ENCODE results near the gene CHAC1. TPM values are rescaled to one million over a fixed set of nuclear protein-coding genes. Genes with fewer than 3 reads are reported as not detected.

Gene CHAC1, protein sequence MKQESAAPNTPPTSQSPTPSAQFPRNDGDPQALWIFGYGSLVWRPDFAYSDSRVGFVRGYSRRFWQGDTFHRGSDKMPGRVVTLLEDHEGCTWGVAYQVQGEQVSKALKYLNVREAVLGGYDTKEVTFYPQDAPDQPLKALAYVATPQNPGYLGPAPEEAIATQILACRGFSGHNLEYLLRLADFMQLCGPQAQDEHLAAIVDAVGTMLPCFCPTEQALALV
- 10 to 100 TPM; 43.9 to 45.8 TPM for total RNA-seq

DNA sequence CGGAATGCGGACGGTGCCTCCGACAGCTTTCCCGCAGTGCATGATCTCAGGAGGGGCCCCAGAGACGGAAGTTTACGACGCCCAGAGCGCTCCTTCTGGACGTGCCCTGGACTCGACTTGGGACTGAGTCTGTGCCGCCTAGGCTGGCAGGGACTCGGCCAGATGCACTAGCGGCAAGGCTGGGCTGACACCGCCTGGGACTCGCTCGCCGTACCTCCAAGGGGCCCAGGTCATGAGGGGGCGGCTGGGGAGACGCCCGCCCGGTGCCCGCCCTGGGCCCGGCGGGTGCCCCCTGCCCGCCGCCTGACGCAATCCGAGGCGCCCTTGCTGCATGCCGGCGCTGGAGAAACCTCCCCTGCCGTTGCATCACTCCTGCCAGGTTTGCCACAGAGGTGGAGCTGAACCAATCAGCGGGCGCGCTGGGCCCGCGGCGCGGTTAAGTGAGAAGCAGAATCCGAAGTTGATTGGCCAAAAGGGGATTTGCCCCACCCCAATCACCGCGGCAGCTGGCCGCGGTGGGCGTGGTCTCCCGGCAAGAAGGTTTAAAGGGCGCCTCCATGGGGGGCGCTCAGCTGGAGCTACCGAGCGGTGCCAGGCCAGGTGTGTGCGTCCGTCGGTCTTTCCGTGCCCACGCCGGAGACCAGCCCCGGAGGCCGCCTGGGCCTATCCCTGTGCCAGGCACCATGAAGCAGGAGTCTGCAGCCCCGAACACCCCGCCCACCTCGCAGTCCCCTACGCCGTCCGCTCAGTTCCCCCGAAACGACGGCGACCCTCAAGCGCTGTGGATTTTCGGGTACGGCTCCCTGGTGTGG is at the start of gene CHAC1:
CHAC1 (plus strand) TSS at position 571 of the 812 bp plus-strand sequence; CDS start at position 684, 113 bp downstream.
- Mint-ChIP-seq H3K36me3 (peaks cover 33% of the 10 kb centered on the region), H3K27me3 (peaks cover 3% of the 10 kb centered on the region), H3K4me1 (peaks cover 41% of the 10 kb centered on the region), H3K4me3 (peak within 1 kb of the TSS; percentile 94), H3K27ac (peak within 1 kb of the TSS; percentile 97), H3K9me3 (no peaks in the 10 kb centered on the region)
- DNase-seq = peak; percentile 98

DNA sequence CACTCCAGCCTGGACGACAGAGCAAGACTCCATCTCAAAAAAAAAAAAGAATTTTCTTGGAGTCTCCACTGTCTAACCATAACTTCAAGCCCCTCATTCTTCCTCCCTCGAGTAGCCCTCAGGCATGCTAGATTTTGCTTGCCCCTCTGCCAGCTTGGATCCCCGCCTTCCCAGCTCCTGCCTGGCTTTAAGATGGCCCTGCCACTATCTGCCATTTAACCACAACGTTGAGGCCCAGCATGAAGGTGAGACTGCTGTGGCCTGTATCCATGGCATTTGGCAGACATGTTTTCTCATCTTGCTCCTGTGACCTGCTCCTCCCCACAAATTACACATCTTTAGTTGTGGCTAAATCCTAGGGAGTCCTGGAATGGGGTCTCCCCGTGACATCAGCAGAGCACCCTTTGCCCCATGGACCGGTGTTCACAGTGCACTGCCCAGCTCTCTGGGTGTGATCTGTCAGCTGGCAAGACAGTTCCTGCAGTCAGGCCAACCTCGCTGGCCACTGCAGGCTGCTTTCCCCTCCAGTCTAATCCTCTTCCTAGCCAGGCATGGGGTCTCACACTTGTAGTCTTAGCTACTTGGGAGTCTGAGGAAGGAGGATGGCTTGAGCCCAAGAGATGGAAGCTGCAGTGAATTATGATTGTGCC is 48.6 kb upstream of the CHAC1 start:
- Mint-ChIP-seq H3K27ac (no peak overlapping the region), H3K4me3 (no peak overlapping the region), H3K4me1 (peaks cover 25% of the 10 kb centered on the region), H3K27me3 (no peaks in the 10 kb centered on the region), H3K36me3 (peaks cover 10% of the 10 kb centered on the region), H3K9me3 (no peaks in the 10 kb centered on the region)
- DNase-seq = no peak

DNA sequence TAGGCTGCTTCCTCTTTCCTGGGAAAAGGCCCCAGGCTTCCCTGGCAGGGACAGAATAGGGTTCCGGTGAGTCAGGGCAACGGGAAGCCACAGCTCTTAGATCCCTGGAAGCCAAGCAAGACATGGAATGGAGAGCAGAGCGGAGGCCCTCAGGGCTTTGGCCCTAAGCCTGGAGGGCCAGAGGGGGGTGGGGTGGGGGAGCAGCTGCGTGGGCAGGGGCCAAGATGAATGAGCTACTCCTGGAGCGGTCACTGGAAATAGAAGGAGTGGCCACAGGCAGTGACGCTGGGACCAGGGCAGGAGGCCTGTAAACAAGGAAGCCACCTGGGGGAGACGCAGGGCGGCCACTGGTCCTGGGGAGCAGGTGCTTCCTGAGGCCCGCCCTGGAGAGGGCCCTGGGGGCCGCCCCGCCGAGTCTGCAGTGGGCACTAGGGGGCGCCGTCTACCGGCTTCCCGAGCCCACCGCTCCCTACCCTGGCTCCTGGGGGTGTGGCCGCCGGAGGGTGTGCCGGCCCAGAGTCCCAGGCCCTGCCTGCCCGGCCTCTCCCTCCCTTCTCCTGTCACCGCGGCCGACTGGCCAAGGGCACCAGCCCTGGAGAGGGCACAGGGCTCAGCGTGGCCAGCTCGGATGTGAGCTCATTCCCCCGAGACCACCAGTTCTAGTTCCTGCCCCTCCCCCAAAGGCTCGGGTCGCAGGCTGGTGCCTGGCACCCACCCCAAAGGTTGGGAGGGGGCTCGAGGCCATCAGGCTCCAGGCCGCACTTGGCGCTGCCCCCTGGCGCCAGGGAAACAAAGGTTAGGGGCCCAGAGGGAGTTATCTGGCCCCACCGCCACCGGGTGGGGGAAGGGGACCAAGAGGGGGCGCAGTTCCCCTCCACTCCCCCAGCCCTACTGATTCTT is 46.9 kb upstream of the CHAC1 start:
- no peaks in the 10 kb centered on the region for H3K9me3 Mint-ChIP-seq
- peak overlapping the region; percentile 79 for H3K4me3 Mint-ChIP-seq
- H3K27me3 Mint-ChIP-seq = no peaks in the 10 kb centered on the region
- peak overlapping the region; percentile 87 for H3K27ac Mint-ChIP-seq
- H3K4me1 Mint-ChIP-seq = peaks cover 27% of the 10 kb centered on the region
- peak; percentile 89 for DNase-seq
- peaks cover 7% of the 10 kb centered on the region for H3K36me3 Mint-ChIP-seq

DNA sequence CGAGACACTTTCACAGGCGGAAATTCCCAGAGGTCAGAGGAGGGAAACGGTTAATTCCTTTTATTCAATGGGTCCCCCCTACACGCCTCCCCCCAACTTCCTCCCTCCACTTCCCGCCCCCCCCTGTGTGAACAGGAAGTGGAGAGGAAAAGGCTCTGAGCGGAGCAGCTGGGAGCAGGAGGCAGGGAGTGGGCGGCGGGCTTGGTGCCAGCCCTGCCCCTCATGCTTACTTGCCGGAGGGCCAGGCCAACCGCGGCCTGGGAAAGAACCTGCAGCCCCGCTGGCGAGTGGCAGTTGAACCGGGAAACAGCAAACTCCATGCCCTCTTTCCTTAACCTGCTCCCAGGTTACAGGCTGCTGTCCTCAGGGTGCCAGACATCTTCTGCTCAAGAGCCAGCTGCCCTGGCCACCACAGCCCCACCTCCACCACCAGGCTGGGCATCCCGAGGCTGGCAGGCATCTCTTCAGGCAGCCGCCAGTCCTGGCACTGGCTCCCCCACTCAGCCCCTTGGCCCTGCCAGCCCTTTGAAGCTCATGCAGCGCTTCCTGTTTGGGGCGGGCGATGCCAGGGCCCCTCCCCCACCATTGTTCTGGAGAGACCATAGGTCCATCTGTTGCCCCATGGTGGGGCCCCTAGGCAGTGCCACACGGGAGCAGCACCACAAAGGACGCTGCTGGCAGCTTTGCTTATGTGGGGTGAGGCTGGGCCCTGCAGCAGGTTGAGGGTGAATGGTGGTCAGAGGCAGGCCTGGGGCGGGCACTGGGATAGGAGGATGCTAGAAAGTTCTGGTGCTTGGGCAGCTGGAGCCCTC is 46.1 kb upstream of the CHAC1 start:
- Mint-ChIP-seq H3K27me3 (no peaks in the 10 kb centered on the region), H3K36me3 (peaks cover 7% of the 10 kb centered on the region), H3K4me3 (peak overlapping the region; percentile 79), H3K9me3 (no peaks in the 10 kb centered on the region), H3K27ac (peak overlapping the region; percentile 87), H3K4me1 (peaks cover 27% of the 10 kb centered on the region)
- DNase-seq = peak; percentile 58

DNA sequence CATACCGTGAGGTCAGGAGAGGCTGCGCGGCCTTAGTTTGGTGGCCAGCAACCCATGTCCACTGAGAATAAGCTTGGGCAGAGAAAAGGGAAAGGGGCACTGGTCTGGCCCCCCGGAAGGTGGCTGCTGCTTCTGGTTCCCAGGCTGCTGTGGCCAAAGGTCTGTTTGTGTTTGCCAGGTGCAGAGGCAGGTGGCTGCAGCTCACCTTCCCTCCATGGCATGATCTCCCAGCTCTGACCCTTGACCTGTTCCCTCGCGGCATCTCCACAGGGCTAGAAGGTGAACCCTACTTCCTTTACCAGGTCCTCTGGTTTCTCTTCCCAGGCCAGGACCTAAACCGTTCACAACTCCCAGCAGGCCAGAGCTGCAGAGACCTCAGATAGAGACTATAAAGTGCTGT is 45.2 kb upstream of the CHAC1 start:
- no peaks in the 10 kb centered on the region for H3K27me3 Mint-ChIP-seq
- H3K9me3 Mint-ChIP-seq = no peaks in the 10 kb centered on the region
- peaks cover 21% of the 10 kb centered on the region for H3K4me1 Mint-ChIP-seq
- peaks cover 5% of the 10 kb centered on the region for H3K36me3 Mint-ChIP-seq
- peak overlapping the region; percentile 7 for H3K27ac Mint-ChIP-seq
- H3K4me3 Mint-ChIP-seq = no peak overlapping the region
- DNase-seq = no peak

DNA sequence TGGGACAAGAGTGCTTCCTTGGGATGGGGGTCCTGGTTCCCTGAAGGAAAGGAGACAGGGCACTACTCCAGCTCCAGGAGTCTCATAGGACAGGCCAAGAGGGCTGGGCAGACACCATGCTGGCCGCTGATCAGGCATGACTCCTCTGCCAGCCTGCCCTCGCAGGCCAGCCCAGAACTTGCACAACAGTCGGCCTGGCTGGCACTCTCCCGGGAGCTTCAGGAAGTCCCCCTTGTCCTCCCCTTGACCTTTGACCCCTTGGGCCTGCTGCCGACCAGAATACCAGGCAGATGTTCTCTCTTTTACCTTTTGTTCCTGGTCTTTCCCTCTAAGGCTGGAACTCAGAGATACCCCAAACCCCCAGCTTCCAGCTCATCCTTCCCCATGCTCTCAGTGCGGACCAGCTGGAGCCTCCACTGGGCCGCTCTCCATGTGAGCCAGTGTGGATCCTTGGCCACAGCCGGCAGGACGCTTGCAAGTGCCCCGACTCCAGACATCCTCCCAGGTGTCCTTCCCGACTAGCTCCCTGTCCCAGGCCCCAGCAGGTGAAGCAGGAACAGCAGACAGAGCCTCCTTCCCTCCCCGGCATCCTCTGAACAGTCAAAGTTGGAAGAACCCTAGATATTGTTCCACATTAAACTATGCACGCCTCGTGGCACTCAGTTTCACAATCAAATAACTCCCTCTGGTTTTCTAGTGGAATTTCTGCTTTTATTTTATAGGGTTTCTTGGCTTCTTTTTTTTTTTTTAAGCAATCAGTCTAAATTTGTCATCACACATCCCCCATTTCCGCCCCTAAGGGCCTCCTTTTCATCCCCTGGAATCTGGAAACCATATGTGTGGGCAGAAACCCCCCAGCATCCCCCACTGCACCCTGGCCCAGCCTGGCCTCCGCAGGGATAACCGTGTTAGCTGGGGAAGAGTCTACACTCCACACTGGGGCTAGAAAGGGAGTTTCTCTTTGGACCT is 43.3 kb upstream of the CHAC1 start:
- H3K36me3 Mint-ChIP-seq = no peaks in the 10 kb centered on the region
- H3K4me3 Mint-ChIP-seq = no peak overlapping the region
- peaks cover 12% of the 10 kb centered on the region for H3K4me1 Mint-ChIP-seq
- no peaks in the 10 kb centered on the region for H3K9me3 Mint-ChIP-seq
- no peaks in the 10 kb centered on the region for H3K27me3 Mint-ChIP-seq
- no peak overlapping the region for H3K27ac Mint-ChIP-seq
- DNase-seq = no peak

DNA sequence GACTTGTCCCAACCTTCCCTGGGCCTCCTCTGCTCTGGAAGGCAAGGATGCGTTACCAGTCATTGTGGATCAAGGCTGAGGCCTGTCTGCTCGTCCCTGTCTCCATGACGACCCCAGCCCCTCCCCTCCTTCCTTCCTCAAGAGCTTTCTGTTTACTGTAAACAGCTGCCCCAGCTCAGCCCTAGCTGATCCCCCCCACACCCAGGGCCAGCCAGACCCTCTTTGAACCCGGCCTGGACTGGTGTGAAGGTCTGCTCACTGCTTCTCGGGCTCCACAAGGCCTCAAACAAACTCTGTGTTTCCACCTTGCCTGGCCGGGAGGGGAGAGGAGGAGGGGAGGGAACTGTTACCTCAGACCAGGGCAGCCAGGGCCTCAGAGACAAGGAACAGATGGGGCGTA is 42.1 kb upstream of the CHAC1 start:
- Mint-ChIP-seq H3K27me3 (no peaks in the 10 kb centered on the region), H3K36me3 (no peaks in the 10 kb centered on the region), H3K4me1 (peaks cover 12% of the 10 kb centered on the region), H3K9me3 (no peaks in the 10 kb centered on the region), H3K27ac (no peak overlapping the region), H3K4me3 (no peak overlapping the region)
- DNase-seq = no peak

DNA sequence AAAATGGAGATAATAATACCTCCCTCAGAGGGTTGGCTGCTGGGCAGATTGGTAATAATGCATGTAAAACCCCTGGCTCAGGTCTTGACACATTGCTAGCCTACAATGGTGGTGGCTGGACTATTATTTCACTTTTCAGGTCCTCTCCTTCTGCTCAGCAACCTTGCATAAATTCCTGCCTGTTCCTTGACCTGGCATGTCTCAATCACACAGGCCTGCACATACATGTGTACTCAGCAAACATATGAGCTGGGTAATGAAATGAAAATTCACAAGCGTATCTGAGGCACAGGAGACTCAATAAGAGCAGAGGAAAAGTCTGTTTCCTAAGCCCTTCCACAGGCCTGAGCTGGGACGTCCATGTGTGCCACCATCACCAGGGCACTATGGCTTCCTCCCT is 41.6 kb upstream of the CHAC1 start:
- no peak for DNase-seq
- Mint-ChIP-seq H3K4me1 (peaks cover 12% of the 10 kb centered on the region), H3K9me3 (no peaks in the 10 kb centered on the region), H3K27me3 (no peaks in the 10 kb centered on the region), H3K4me3 (no peak overlapping the region), H3K36me3 (no peaks in the 10 kb centered on the region), H3K27ac (no peak overlapping the region)

DNA sequence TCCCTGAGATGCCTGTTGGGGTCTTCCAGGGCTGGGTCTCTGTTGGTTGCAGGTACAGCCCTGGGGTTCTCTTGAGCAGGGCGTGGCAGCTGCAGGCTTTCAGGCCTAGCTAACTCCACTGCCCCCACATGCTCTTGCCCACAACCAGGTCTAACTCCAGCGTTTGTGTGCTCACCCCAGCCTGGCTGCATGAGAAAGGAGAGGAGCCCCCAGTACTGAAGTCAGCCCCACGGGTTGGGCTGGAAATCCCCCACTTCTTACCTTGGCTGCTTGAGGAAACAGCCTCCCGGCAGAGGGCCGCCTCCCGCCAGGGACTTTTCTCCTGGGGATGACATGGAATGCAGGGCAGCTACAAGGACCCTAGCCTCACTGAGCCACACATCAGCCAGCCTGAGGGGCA is 40.8 kb upstream of the CHAC1 start:
- H3K27me3 Mint-ChIP-seq = no peaks in the 10 kb centered on the region
- H3K36me3 Mint-ChIP-seq = no peaks in the 10 kb centered on the region
- H3K4me1 Mint-ChIP-seq = peaks cover 8% of the 10 kb centered on the region
- H3K9me3 Mint-ChIP-seq = no peaks in the 10 kb centered on the region
- H3K27ac Mint-ChIP-seq = no peak overlapping the region
- H3K4me3 Mint-ChIP-seq = no peak overlapping the region
- DNase-seq = no peak

DNA sequence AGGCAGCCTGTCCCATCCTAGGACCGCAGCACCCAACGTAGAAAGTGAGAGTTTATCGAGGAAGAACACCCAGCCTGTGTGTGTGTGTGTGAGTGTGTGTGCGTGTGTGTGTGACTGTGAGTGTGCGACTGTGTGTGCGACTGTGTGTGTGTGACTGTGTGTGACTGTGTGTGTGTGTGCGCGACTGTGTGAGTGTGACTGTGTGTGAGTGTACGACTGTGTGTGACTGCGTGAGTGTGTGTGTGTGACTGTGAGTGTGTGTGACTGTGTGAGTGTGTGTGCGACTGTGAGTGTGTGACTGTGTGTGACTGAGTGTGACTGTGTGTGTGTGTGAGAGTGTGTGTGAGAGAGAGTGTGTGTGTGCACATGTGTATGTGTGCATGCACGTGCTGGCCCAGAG is 39.3 kb upstream of the CHAC1 start:
- Mint-ChIP-seq H3K27ac (no peak overlapping the region), H3K36me3 (no peaks in the 10 kb centered on the region), H3K4me1 (peaks cover 4% of the 10 kb centered on the region), H3K9me3 (no peaks in the 10 kb centered on the region), H3K4me3 (no peak overlapping the region), H3K27me3 (no peaks in the 10 kb centered on the region)
- DNase-seq = no peak

DNA sequence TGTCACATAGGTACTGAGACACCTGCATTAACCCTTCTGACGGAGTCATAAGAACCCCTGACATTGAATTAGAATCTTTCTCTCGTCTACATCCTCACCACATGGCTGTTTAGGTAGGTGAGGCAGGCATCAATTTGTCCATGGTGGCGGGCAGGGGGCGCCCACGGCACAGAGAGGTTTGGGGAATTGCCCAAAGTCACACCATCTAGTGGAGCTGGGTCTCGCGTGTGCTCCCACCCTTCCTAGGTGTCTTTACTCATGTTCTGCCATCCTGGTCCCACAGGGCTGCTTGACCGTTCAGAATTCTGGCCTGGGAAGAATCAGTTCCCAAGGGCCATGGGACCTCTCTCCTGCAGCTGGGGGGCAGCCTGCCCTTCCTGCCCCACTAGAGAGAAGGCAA is 38.8 kb upstream of the CHAC1 start:
- H3K36me3 Mint-ChIP-seq = no peaks in the 10 kb centered on the region
- H3K4me3 Mint-ChIP-seq = no peak overlapping the region
- no peak for DNase-seq
- H3K27me3 Mint-ChIP-seq = no peaks in the 10 kb centered on the region
- H3K9me3 Mint-ChIP-seq = no peaks in the 10 kb centered on the region
- H3K4me1 Mint-ChIP-seq = peaks cover 4% of the 10 kb centered on the region
- no peak overlapping the region for H3K27ac Mint-ChIP-seq

DNA sequence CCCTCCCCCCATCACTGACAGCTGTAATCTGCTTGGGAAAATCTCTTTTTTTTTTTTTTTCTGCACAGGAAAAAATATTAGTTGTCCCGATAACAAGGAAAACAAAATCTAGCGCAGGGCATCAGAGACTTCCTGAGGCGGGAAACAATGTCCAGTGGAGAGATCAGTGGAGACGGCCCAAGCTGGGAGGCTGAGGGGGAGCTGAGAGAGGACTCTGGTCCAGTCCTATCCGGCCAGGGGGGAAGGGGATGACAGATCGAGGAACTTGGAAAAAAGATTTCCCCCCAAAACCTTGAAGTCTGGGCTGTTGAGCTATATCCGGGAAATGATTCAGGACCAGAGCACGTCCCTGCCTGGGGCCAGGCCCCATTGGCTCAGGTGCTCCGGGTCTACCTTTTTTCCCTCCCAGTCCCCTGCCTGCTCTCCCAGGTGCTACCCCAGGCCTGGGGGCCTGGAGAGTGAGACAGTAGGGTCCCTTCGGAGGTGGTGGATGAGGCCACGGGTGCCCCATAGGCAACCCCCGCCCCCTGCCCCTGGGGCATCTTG is 38.1 kb upstream of the CHAC1 start:
- Mint-ChIP-seq H3K27me3 (no peaks in the 10 kb centered on the region), H3K27ac (no peak overlapping the region), H3K4me3 (no peak overlapping the region), H3K4me1 (peaks cover 2% of the 10 kb centered on the region), H3K9me3 (no peaks in the 10 kb centered on the region), H3K36me3 (no peaks in the 10 kb centered on the region)
- DNase-seq = no peak

DNA sequence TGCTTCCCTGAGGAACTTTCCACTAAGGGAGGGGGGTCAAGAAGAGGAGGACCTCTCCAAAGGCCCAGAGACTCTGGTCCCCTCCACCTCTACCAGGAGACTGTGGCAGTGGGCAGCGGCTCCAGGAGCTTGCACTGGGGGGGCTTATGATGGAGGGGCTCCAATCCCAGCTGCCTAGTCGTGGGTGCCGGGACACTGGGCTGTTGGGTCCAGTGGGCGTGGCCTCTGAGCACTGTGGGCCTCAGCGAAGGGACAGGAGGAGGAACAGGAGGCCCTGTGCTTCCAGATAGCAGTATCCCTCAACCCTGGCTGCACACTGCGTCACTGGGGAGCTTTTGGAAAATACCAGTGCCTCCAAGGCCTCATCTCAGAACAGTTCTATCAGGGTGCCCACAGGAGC is 37.6 kb upstream of the CHAC1 start:
- H3K4me3 Mint-ChIP-seq = no peak overlapping the region

More for the DNA sequence above, 37.6 kb upstream of the CHAC1 start:
- no peaks in the 10 kb centered on the region for H3K27me3 Mint-ChIP-seq
- no peak for DNase-seq
- H3K4me1 Mint-ChIP-seq = peaks cover 1% of the 10 kb centered on the region
- no peaks in the 10 kb centered on the region for H3K9me3 Mint-ChIP-seq
- no peaks in the 10 kb centered on the region for H3K36me3 Mint-ChIP-seq
- H3K27ac Mint-ChIP-seq = no peak overlapping the region

Measured in activated naive CD8-positive, alpha-beta T cell treated with anti-CD3 and anti-CD28 coated beads for 36 hours (primary cell).